Measurements from ENCODE around the gene RALGPS2. TPM values are rescaled to one million over a fixed set of nuclear protein-coding genes. Genes with fewer than 3 reads are reported as not detected.

Gene RALGPS2
- polyA plus RNA-seq, 1 of the 3 experiments (the other 2 are of a cell fraction), result 5.1 TPM

GRCh38 chr1:178881950-178882349 is 156.9 kb downstream of the RALGPS2 start:
- WGBS (ENCODE audit: low lambda C conversion rate), result 98% methylated on average over 3 of the region's 3 CpGs
- Histone ChIP-seq H2AFZ (ENCODE audit: low read depth) (no peak overlapping the region), H3K4me3 (ENCODE audit: low read depth in 2 of 2, low read length in 1 of 2) (no peak overlapping the region), H3K9me2 (no peaks in the 10 kb centered on the region), H3K79me2 (ENCODE audit: insufficient read depth) (no peaks in the 10 kb centered on the region), H3F3A (replicated peaks; ENCODE audit: insufficient read depth) (no peaks in the 10 kb centered on the region), H3K4me1 (ENCODE audit: control insufficient read depth in 1 of 2, insufficient read depth in 2 of 2, low read depth in 1 of 2, low read length in 1 of 2) (no peaks in the 10 kb centered on the region; a peak in 1 of 4 replicates), H3K9me3 (no peaks in the 10 kb centered on the region), H3K4me2 (no peak overlapping the region), H3K36me3 (replicated peaks in 1 of 2; ENCODE audit: control insufficient read depth in 1 of 2, insufficient read depth in 2 of 2, low read length in 1 of 2) (peaks cover 22 to 25% of the 10 kb centered on the region in 2 experiments), H4K20me1 (ENCODE audit: insufficient read depth) (no peaks in the 10 kb centered on the region), H3K27me3 (ENCODE audit: insufficient read depth) (no peaks in the 10 kb centered on the region), H3K9ac (no peak overlapping the region), H3K27ac (ENCODE audit: low read depth in 2 of 2, low read length in 1 of 2) (no peak overlapping the region)
- ChIA-PET POLR2A (no interaction called here), CTCF (no interaction called here)
- TF ChIP-seq ELF1 (IDR thresholded peaks at IDR 0.05) (no peak), CHD2 (IDR thresholded peaks at IDR 0.05; ENCODE audit: low read length, partially characterized antibody) (no peak), PBX3 (IDR thresholded peaks at IDR 0.05) (no peak), JUND (IDR thresholded peaks at IDR 0.05) (no peak), RAD21 (IDR thresholded peaks at IDR 0.05; ENCODE audit: low read length) (no peak), EP300 (IDR thresholded peaks at IDR 0.05; ENCODE audit: borderline replicate concordance in 1 of 2, low read depth in 1 of 2, low read length in 1 of 2) (no peak), FOXJ3 (CRISPR knock-in tag; IDR thresholded peaks at IDR 0.05) (no peak), REST (IDR thresholded peaks at IDR 0.05; ENCODE audit: low read depth, low read length) (no peak), USF1 (IDR thresholded peaks at IDR 0.05; ENCODE audit: borderline replicate concordance, low read depth) (no peak), TEAD4 (IDR thresholded peaks at IDR 0.05; ENCODE audit: borderline replicate concordance, insufficient read depth) (no peak), MAX (IDR thresholded peaks at IDR 0.05; ENCODE audit: low read depth) (no peak), SIN3A (IDR thresholded peaks at IDR 0.05; ENCODE audit: borderline replicate concordance, low read depth, low read length) (no peak), MXI1 (IDR thresholded peaks at IDR 0.05; ENCODE audit: low read depth, low read length) (no peak), SMC3 (IDR thresholded peaks at IDR 0.05; ENCODE audit: low read depth, low read length) (no peak)
- DNase-seq, result no peak
